COLO829 (cell line): ENCODE results near the gene CAPNS1.
A peak's percentile ranks its signal among the peaks of the same experiment; 100 is the strongest.
"Not testable (repeated sequence)": the region's sequence is repeated elsewhere in the genome, so short reads cannot be mapped to it uniquely, and the experiment has no call there.

Experiments
- DNase-seq: peaks from one replicate; pipeline ENCODE4 v3.0.0; 2012; ENCODE audit warnings: low spot score

Gene CAPNS1

DNA sequence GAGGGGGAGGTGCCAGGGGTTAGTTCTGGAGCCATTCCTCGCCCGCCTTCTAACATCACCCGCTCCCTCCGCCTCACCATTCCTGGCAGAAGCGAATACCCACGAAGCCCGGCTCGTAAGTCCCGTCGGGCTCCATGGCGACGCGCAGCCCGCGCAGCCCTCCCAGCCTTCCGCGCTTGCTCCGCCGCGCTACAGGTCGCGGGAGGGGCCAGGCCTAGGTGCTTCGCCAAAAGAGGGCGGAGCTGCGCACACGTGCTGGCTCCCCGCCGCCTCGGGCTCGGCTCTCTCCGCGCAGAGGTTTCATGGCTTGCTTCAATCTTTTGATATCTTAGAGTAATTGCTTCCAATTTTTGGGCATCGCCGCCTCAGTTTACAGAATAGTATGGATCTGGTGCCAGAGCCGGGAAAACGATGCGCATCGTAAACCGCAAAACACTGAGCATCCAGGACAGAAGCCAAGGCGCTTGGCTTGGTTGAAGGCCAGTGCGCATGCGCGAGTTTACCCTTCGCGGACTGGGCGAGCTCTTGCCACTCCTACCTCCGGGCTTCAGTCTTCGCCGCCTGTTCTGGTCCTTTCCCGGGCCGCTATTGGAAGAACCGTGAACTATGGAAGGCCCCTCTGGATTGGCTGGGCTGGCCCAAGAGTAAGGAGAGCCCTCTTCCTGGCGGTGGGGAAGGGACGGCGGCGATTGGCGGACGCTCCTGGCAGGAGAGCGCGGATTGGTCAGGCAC is 25.0 kb upstream of the CAPNS1 start, which contains the start of gene POLR2I:
TSS of gene POLR2I (minus strand) at position 155 of the 732 bp plus-strand sequence. CDS start at position 136, 19 bp downstream.
- peak; percentile 97 for DNase-seq

DNA sequence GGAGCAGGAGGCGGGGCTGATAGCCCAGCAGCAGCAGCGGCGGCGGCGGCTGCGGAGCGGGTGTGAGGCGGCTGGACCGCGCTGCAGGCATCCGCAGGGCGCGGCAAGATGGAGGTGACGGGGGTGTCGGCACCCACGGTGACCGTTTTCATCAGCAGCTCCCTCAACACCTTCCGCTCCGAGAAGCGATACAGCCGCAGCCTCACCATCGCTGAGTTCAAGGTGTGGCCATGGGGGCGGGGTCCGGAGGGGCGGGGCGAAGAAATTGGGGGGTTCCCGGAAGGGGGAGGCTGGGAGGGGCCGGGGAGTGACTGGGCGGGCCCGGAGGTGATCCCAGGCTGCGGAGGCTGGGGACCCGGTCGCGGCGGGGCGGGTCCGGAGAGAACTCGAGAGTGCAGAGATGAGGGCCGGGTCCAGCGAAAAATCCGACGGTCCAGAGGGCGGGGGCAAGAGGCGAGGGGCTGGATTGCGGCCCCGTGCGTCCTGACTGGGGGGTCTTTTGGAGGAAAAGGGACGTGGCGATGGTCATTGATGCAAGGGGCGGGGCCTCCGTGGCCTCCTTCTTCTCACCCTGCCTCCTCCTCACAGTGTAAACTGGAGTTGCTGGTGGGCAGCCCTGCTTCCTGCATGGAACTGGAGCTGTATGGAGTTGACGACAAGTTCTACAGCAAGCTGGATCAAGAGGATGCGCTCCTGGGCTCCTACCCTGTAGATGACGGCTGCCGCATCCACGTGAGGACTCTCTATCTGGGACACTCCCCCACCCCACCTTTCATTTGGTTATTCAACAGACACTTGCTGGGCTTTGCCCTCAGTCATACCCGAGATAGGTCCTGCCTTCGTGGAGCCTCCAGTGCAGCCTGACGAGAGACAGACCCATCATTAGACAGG is 24.2 kb upstream of the CAPNS1 start, which contains the start of gene TBCB:
TSS of gene TBCB (plus strand) at position 16 of the 891 bp plus-strand sequence. CDS start at position 109, 93 bp downstream.
- no peak for DNase-seq

DNA sequence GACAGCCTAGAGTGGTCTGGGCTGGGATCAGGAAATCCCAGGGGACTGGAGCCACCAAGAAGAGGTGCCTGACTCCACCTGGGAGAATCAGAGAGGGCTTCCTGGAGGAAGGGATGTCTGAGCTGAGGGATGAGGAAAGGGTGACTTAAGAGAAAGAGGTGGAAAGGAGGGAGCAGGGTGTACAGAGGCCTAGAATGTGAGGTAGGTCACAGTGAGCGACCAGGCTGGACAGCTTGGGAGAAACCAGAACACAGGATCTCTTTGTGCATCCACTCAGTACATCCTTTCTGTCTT is 23.6 kb upstream of the CAPNS1 start:
- DNase-seq = no peak

DNA sequence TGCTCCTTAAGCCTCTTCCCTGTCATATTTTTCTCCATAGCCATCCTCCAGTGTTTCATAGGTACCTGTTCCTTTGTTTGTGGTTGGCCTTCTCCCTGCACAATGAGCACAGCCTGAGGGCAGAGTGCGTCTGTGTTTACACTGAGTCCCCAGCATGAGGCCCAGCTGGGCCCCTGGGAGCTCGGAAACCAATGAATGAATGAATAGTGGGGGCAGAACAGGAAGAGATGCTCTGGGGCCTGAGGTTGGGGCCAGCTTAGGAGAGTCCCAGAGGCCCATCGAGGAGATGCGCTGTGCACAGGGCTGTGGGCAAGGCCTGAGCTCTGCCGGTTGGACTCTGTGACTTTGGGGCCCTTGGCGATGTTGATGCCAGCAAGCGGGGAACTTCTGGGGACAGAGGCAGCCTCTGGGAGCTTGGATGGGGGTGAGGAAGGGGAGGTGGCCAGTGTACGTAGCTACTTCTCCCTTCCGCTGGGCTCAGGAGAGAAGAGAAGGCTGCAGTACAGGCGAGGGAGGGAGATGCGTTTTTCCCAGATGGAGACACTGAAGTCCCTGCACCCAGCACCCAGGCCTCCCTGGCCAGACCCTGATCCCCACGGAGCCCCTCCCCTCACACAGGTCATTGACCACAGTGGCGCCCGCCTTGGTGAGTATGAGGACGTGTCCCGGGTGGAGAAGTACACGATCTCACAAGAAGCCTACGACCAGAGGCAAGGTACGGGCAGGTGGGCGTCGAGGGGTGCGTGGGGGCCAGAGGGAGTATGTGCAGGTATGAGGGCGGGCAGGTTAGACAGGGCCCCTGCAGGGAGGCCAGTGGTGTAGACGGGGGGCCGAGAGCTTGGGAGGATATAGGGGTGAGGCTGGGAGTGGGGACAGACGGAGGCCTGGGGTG is 19.5 kb upstream of the CAPNS1 start:
- DNase-seq = no peak

DNA sequence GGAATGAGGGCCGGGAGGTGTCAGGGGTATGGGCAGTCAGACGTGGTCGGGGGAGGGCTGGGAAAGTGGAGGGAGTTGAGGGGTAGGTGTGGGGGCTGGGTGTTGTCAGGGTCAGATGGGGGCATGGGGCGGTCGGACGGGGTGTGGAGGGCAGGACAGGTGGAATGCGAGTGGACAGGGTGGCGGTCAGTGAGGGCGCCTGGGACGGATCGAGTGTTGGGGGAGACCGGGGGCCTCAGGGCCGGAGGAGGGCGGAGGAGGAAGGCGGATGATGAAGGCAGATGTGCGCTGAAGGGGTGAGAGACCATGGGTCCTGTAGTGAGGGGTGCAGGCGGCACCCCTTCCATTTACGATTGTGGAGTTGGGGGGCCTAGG is 18.9 kb upstream of the CAPNS1 start:
- no peak for DNase-seq

DNA sequence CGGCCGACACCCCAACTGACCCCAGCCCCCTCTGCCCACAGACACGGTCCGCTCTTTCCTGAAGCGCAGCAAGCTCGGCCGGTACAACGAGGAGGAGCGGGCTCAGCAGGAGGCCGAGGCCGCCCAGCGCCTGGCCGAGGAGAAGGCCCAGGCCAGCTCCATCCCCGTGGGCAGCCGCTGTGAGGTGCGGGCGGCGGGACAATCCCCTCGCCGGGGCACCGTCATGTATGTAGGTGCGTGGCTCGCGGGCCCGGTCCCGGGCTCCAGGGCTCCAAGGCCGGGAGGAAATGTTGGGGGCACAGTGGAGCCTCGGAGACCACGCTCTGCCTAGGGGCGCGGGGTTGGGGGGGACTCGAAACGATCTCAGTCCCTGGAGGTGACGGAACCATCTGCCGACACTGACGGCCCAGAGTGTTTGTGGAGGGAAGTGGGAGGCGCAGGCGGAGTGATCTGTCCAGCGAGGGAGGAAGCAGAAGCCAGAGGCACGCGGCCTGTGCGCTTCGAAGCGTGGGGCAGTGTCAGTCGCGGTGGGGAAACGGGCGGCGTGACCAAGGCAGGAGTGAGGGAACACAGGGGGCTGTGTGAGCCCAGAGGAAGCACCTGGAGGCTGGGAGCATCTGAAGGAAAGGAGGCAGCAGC is 18.3 kb upstream of the CAPNS1 start:
- no peak for DNase-seq

DNA sequence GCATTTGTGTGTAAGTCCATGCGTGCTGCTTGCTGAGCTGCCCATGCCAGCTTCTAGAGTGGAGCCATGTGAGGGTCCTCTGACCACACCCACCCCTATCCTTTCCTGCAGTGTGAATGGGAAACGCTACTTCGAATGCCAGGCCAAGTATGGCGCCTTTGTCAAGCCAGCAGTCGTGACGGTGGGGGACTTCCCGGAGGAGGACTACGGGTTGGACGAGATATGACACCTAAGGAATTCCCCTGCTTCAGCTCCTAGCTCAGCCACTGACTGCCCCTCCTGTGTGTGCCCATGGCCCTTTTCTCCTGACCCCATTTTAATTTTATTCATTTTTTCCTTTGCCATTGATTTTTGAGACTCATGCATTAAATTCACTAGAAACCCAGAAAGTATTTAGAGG is 14.3 kb upstream of the CAPNS1 start:
- no peak for DNase-seq

DNA sequence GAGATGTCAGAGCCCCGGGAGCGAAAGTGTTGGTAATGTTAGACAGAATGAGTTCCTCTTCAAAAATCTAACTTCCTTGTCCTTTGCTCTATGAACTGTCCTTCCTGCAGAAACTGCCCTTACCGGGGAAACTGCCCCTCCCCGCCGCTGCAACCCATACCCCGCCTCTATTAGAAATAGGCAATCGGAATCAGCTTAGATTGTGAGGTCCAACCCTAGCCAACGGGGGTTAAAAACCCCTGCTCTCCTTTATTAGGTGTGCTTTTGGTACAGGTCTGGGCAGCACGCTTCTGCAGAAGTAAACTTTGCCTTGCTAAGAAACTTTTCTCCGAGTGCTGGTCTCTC is 11.5 kb upstream of the CAPNS1 start:
- DNase-seq = no peak

DNA sequence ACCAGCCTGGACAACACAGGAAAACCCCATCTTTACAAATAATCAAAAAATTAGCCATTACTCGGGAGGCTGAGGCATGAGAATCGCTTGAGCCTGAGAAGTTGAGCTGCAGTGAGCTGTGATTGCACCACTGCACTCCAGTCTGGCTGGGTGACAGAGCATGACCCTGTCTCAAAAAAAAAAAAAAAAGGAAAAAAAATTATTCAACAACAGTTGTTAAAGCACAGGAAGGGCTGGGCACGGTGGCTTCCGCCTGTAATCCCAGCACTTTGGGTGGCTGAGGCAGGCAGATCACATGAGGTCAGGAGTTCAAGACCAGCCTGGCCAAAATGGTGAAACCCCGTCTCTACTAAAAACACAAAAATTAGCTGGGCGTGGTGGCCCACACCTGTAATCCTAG is 8.6 kb upstream of the CAPNS1 start:
- not testable (repeated sequence) for DNase-seq

DNA sequence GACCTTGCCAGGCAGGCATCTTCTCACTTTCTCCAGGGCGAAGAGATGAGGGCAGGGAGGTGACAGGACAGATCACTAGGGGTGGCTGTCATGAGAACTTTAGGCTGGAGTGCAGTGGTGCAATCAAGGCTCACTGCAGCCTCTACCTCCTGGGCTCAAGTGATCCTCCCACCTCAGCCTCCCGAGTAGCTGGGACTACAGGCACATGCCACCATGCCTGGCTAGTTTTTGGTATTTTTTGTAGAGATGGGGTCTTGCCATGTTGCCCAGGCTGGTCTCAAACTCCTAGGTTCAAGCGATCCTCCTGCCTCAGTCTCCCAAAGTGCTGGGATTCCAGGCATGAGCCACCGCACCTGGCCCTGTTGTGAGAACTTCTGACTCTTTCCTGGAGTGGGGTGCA is 5.0 kb upstream of the CAPNS1 start:
- DNase-seq = not testable (repeated sequence)

DNA sequence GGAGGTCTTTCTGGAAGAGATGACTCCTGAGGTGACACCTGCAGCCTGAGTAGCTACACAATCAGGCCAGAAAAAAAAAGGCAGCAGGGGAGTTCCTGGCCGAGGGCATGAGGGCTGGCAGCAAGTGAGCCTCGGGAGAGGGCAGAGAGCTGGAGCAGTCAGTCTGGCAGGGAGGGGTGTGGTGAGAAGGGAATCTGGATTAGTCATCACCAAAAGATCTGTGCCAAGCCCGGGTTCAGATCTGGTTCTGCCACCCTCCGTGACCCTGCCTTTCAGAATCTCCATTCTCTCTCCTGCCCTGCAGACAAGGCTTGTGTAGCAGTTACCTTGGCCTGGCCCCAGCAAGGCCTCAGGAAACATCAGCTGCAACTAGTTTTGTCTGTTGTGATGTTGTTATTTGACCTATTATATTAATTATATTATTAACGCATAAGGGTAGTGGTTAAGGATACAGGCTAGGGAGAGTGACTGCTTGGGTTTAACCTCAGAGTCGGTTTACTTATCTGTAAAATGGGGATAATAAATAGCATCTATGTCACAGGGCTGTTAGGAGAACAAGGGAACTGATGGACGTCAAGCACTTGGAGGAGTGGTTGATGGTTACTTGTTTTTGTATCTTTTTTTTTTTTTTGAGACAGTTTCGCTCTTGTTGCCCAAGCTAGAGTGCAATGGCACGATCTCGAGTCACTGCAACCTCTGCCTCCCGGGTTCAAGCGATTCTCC is 2.7 kb upstream of the CAPNS1 start:
- DNase-seq = peak; percentile 67

DNA sequence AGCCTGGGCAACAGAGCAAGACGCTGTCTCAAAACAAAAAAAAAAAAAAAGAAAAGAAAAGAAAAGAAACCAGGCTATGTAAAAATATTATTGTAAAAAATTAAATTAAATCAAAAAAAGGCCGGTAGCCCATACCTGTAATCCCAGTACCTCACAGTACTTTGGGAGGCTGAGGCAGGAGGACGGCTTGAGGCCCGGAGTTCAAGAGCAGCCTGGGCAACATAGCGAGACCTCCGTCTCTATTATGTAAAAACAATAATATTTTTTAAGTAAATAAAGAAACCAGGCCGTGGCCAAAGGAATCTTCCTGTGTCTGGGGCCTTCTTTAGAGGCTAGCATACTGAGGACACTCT is 770 bp upstream of the CAPNS1 start:
- DNase-seq = no peak

DNA sequence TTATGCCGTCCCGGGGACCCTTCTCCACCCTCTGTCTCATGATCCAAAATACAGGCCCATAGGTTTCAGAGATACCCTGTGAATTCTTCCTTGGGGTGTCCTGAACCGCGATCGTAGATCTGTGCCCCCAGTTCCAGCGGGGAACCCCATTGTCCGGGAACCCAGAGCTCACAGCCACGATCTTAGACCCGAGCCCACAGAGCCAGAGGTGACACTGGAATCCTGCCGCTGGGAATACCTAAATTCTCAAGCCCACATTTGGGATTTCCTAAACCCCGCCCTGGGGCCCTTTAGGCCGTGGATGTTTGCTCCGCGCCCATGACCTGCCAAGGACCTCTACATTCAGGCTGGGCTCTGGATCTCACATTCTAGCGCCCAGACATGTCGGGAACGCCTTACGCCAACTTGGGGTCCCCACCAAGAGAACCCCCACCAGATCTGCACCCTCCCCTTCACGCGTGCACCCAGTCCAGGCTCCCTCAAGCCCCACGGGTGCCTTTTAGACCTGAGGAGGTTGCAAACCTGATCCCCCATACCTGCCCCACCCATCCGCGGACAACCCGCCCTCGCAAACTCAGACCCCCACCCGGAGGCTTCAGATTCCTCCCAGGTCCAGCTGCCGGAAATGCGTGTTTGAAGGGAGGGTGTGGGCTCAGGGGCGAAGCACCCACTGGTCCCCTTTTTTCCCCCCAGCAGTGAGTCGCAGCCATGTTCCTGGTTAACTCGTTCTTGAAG is 605 bp downstream of the CAPNS1 start:
- DNase-seq = peak; percentile 24

DNA sequence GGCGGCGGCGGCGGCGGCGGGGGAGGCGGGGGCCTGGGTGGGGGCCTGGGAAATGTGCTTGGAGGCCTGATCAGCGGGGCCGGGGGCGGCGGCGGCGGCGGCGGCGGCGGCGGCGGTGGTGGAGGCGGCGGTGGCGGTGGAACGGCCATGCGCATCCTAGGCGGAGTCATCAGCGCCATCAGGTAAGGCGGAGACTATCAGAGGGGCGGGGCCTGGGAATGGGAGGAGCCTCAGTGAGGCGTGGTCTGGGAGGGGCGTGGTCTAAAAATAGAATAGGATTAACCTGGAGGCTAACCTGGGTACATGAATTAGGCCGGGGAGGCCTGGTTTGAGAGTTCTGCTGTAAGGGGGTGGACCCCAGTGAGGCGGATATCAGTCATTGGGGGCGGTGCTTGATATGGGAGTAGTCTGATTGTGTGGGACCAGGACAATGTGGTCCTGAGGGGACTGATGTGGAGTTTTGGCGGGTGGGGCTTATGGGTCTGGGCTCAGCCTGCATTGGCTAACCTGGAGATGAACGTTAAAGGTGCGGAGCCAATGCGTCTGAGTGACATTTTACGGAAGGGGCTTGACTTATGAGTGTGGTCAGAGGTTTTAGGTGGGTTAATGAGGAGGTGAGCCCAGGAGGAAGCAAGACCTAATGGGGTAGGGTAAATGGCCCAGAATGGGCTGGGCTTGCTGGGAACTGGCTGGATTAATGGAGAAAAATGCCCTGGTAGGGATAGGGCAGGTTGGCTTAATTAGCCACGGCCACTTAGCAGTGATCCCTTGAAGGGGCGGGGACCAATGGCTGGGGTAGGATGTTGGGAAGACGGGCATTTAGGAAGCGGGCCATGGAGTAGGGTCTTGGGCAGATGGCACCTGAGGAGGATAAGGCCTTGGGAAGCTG is 1.4 kb downstream of the CAPNS1 start:
- DNase-seq = peak; percentile 93

DNA sequence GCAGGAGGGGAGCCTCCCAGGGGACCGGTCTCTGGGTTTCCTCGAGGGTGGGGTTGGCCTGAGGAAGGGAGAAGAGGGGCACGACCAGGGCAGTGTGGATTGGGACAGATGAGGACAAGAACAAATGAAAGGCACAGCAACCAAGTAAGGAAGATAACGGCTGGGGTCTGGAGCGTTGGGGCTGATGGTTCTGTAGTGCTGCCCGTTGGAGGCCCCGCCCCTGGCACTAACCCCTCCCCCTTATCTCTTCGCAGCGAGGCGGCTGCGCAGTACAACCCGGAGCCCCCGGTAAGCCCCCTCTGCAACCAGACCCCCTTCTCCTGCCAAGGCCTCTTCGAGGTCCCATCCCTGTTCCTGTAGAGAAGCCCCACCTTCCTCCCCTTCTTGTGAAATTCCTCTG is 2.2 kb downstream of the CAPNS1 start:
- DNase-seq = no peak

DNA sequence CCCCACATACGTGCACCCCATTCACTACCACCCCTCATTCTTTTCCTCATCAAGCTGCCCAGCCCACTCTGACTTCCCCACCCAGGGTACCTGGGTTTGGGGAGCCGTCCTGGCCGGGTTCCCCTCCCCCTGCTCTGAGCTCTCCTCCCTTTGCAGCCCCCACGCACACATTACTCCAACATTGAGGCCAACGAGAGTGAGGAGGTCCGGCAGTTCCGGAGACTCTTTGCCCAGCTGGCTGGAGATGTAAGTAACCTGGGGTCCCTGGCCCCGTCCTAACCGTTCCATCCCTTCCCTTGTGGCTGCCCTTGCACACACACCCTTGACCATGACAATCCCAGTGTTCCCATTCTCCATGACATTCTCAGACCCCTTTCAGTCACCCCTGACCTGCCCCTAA is 2.6 kb downstream of the CAPNS1 start:
- no peak for DNase-seq

DNA sequence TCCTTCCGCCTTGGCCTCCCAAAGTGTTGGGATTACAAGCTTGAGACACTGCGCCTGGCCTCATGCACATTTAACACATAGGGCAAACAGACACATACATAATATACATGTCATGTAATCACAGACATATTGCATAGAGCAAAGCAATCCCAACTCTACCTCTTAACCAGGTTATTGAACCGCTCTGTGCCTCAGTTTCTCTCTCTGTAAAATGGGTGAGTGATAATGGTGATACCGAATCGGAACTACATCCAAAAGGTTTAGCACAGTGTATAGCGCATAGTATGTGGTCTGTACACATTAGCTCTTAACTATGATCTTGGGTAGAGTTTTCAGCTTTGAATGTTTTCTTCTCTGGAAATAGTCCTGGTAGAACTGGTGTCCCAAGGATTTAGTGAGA is 4.8 kb downstream of the CAPNS1 start:
- no peak for DNase-seq

DNA sequence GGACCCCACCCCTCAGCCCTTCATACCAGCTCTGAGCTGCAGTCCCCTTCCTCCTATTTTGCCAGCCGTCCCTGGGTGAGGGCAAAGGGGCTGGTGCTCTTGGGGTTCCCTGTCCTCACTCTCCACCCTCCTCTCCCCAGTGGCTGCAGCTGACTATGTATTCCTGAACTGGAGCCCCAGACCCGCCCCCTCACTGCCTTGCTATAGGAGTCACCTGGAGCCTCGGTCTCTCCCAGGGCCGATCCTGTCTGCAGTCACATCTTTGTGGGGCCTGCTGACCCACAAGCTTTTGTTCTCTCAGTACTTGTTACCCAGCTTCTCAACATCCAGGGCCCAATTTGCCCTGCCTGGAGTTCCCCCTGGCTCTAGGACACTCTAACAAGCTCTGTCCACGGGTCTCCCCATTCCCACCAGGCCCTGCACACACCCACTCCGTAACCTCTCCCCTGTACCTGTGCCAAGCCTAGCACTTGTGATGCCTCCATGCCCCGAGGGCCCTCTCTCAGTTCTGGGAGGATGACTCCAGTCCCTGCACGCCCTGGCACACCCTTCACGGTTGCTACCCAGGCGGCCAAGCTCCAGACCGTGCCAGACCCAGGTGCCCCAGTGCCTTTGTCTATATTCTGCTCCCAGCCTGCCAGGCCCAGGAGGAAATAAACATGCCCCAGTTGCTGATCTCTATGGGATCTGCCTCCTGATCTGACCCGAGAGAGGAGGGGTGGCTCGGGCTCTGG is 10.0 kb downstream of the CAPNS1 start:
- no peak for DNase-seq

DNA sequence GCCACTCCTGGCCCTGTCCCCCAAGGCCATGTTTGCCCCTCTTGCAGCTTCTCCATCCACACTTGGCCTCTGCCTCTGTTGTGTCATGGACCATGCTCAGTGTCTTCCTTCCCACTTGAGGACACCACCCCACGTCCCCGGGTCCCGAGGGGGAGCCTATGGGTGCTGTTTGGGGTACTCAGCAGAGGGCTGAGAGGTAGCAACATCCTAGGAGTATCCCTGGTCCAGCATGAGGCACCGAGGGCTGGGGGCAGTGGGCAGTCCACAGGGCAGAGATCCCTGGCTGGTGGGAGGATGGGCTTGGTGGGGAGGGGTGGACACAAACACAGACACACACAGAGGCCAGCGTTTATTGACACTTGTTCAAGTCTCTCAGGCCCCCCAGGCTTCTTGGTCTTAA is 10.7 kb downstream of the CAPNS1 start:
- no peak for DNase-seq
